ENCODE data around the gene BSN. TPM values are rescaled to one million over a fixed set of nuclear protein-coding genes. Genes with fewer than 3 reads are reported as not detected.

BSN gene
- total and polyA plus RNA-seq, 2 experiments from 2014 or later = 0.50 to 5.1 TPM

DNA sequence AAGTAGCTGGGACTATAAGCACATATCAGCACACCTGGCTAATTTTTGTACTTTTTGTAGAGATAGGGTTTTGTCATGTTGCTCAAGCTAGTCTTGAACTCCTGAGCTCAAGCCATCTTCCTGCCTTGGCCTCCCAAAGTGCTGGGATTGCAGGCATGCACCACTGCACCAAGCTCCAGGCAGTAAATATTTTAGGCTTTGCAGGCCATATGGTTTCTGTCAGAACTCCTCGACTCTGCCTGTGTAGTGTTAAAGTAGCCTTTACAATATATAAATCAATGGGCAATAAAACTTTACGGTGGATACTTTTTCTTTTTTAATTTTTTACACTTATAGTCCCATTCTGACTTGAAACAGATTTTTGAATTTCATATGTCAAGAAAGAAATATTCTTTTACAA lies 42.6 kb upstream of the BSN start (continued):
- TF ChIP-seq ZNF462 (CRISPR knock-in tag; IDR thresholded peaks at IDR 0.05) (no peak), ZNF114 (CRISPR knock-in tag; IDR thresholded peaks at IDR 0.05) (no peak)

DNA sequence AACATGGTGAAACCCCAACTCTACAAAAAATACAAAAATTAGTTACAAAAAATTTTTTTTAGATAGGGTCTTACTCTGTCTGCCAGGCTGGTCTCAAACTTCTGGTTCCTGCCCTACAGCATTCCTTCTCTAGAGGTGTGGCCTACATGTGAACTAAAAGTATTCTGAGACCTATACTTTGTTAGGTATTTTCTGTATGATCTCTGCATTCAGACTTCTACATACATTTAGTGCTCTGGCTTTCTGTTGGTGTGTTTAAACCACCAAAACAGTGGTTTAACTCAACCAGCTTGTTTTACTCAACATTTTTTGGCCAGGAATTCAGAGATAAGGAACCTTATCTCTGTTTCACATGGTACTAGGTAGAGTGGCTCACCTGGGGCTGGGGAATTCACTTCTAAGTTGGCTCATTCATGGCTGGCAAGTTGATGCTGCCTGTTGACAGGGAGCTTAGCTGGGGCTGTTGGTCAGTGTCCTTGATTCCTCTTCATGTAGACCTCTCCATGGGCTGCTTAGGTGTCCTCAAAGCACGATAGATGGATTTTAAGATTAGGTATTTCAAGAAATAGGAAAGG lies 41.4 kb upstream of the BSN start:
- H3K4me1 Mint-ChIP-seq = no peaks in the 10 kb centered on the region
- Histone ChIP-seq H3K79me2 (replicated peaks; ENCODE audit: insufficient read depth) (peaks cover 49% of the 10 kb centered on the region), H3K4me1 (ENCODE audit: insufficient read depth) (no peaks in the 10 kb centered on the region), H3K36me3 (ENCODE audit: insufficient read depth) (peaks cover 21% of the 10 kb centered on the region), H3F3A (replicated peaks; ENCODE audit: low read depth) (peaks cover 7% of the 10 kb centered on the region), H3K4me3 (no peak overlapping the region), H3K27ac (ENCODE audit: low read depth) (no peak overlapping the region), H3K27me3 (ENCODE audit: insufficient read depth) (no peaks in the 10 kb centered on the region), H3K9me2 (ENCODE audit: insufficient read depth) (no peaks in the 10 kb centered on the region), H4K20me1 (replicated peaks; ENCODE audit: insufficient read depth) (peaks cover 7% of the 10 kb centered on the region), H3K4me2 (no peak overlapping the region), H2AFZ (no peak overlapping the region)
- ATAC-seq (no peak), DNase-seq (ENCODE audit: low spot score) (no peak)
- TF ChIP-seq ZNF462 (CRISPR knock-in tag; IDR thresholded peaks at IDR 0.05) (no peak), STAT1 (IDR thresholded peaks at IDR 0.05; ENCODE audit: unreplicated experiment) (no peak), POLR2AphosphoS5 (IDR thresholded peaks at IDR 0.05; ENCODE audit: low read depth) (no peak), JUNB (IDR thresholded peaks at IDR 0.05; ENCODE audit: unreplicated experiment) (no peak), ZNF331 (CRISPR knock-in tag; IDR thresholded peaks at IDR 0.05; ENCODE audit: low read depth) (no peak), EZH2phosphoT487 (IDR thresholded peaks at IDR 0.05; ENCODE audit: unreplicated experiment) (no peak)
- H3K27ac Mint-ChIP-seq = no peak overlapping the region
- H3K36me3 Mint-ChIP-seq (ENCODE audit: low read depth) = peaks cover 54% of the 10 kb centered on the region
- H3K4me3 Mint-ChIP-seq = no peak overlapping the region
- H3K27me3 Mint-ChIP-seq (ENCODE audit: insufficient read depth, low read depth, poor library complexity) = no peaks in the 10 kb centered on the region
- no peaks in the 10 kb centered on the region for H3K9me3 Mint-ChIP-seq
